Breast epithelium (tissue), 3 donors: ENCODE results near the gene HYAL4.

Source experiments
- CTCF ChIP-seq, 3 donors: fragments of 450-650 bp; IDR thresholded peaks; one replicate each; pipeline ENCODE4 v1.5.1; 2016 to 2017; ENCODE audit warnings: antibody characterized with exemption in 3 of 3, mild to moderate bottlenecking in 3 of 3, moderate library complexity in 3 of 3
- POLR2A ChIP-seq: fragments of 450-650 bp; IDR thresholded peaks from one replicate; pipeline ENCODE4 v1.6.1; 2016; ENCODE audit warnings: antibody characterized with exemption, mild to moderate bottlenecking, moderate library complexity
- POLR2AphosphoS5 ChIP-seq, 3 donors: sonication (generic); formaldehyde crosslinking; IDR thresholded peaks; one replicate each; pipeline ENCODE4 v1.6.1; 2017; ENCODE audit warnings: antibody characterized with exemption in 3 of 3

DNA sequence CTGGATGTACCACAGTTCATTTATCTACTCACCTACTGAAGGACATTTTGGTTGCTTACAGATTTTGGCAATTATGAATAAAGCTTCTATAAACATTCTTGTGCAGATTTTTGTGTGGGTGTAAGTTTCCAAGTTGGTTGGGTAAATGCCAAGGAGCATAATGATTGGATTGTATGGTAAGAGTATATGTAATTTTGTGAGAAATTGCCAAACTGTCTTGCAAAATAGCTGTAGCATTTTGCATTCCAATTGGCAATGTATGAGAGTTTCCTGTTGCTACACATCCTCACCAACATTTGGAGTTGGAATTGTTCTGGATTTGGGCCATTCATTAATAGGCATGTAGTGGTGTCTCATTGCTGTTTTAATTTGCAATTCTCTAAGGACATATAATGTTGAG lies 33.9 kb upstream of the HYAL4 start:
- TF ChIP-seq CTCF (IDR thresholded peaks at IDR 0.05) (no peak), POLR2A (no peak), POLR2AphosphoS5 (IDR thresholded peaks at IDR 0.05) (no peak)
